ENCODE data around the gene LMTK3.

DNA sequence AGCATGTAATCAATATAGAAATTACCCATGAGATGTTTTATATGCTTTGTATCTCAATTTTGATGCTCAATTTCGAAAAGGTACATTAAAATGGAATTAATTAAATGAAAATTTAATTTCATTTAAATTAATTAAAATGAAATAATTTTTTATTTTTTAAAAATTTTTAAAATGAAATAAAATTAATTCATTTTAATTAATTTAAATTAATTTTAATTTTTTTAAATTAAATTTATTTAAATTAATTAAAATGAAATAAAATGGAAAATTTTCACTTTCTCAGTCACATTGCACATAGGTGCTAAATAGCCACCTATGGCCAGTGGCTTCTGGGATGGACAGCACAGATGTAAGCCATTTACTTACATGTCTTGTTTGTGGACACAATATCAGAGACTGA lies 36.1 kb upstream of the LMTK3 start:
- TF ChIP-seq, protein P1, sequence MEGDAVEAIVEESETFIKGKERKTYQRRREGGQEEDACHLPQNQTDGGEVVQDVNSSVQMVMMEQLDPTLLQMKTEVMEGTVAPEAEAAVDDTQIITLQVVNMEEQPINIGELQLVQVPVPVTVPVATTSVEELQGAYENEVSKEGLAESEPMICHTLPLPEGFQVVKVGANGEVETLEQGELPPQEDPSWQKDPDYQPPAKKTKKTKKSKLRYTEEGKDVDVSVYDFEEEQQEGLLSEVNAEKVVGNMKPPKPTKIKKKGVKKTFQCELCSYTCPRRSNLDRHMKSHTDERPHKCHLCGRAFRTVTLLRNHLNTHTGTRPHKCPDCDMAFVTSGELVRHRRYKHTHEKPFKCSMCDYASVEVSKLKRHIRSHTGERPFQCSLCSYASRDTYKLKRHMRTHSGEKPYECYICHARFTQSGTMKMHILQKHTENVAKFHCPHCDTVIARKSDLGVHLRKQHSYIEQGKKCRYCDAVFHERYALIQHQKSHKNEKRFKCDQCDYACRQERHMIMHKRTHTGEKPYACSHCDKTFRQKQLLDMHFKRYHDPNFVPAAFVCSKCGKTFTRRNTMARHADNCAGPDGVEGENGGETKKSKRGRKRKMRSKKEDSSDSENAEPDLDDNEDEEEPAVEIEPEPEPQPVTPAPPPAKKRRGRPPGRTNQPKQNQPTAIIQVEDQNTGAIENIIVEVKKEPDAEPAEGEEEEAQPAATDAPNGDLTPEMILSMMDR (IDR thresholded peaks at IDR 0.05) = no peak
- TF ChIP-seq POLR2AphosphoS5 (IDR thresholded peaks at IDR 0.05) = no peak
